Naive thymus-derived CD4-positive, alpha-beta T cell (primary cell): ENCODE data around the gene ACAA1. TPM values are rescaled to one million over a fixed set of nuclear protein-coding genes. Genes with fewer than 3 reads are reported as not detected.
A peak's percentile ranks its signal among the peaks of the same experiment; 100 is the strongest.

Experiments used
- ATAC-seq: fragments of 150-1000 bp; cut with Tn5 transposase; 2 replicates; pipeline ENCODE4 v1.10.0; 2021; ENCODE audit warnings: mild to moderate bottlenecking, moderate library complexity
- CTCF ChIA-PET: fragments of 350-600 bp; sonication (Branson Sonifier 250); formaldehyde crosslinking; loops from one replicate; lab custom pipeline; 2021; ENCODE audit warnings: antibody characterized with exemption; lab: Charles Lee
- POLR2A ChIA-PET: fragments of 350-600 bp; sonication (Branson Sonifier 250); formaldehyde crosslinking; loops from one replicate; lab custom pipeline; 2021; ENCODE audit warnings: antibody characterized with exemption, inconsistent platforms; lab: Charles Lee
- DNase-seq, 9 donors: peaks; one replicate each; pipeline versions ENCODE4 v3.0.0 to v3.0.0-alpha.2; 2020 to 2022; ENCODE audit warnings: mixed read lengths in 1 of 9
- H3K27ac ChIP-seq: one replicate; pipeline ENCODE4 v1.7.0; 2013; ENCODE audit warnings: mild to moderate bottlenecking, low read depth, low read length, moderate library complexity
- H3K27me3 ChIP-seq, 2 donors: one replicate each; pipeline ENCODE4 v1.7.0; 2013; ENCODE audit warnings: low read length in 2 of 2, mild to moderate bottlenecking in 2 of 2, moderate library complexity in 2 of 2; ENCODE audit not compliant: control insufficient read depth in 2 of 2, insufficient read depth in 2 of 2
- H3K36me3 ChIP-seq, 3 experiments: 1 replicate in 2 of 3; 2 replicates in 1 of 3; pipeline ENCODE4 v1.7.0; 2013; ENCODE audit warnings: low read length in 3 of 3, mild to moderate bottlenecking in 3 of 3, moderate library complexity in 1 of 3; ENCODE audit not compliant: insufficient read depth in 3 of 3, control insufficient read depth in 2 of 3
- H3K4me1 ChIP-seq, 2 donors: one replicate each; pipeline ENCODE4 v1.7.0; 2013; ENCODE audit warnings: low read length in 2 of 2, mild to moderate bottlenecking in 2 of 2, moderate library complexity in 1 of 2; ENCODE audit not compliant: control insufficient read depth in 2 of 2, insufficient read depth in 2 of 2
- H3K4me3 ChIP-seq: 2 replicates; pipeline ENCODE4 v1.7.0; 2013; ENCODE audit warnings: mild to moderate bottlenecking, low read length
- H3K9me3 ChIP-seq, 3 experiments: 1 replicate in 2 of 3; 2 replicates in 1 of 3; pipeline ENCODE4 v1.7.0; 2013; ENCODE audit warnings: low read length in 3 of 3; ENCODE audit not compliant: control insufficient read depth in 2 of 3
- H3K27ac Mint-ChIP-seq, 9 donors: one replicate each; pipeline ENCODE4 v1.8.0; 2020 to 2022; ENCODE audit warnings: mixed read lengths in 9 of 9, mild to moderate bottlenecking in 8 of 9, moderate library complexity in 5 of 9, inconsistent platforms in 2 of 9
- H3K27me3 Mint-ChIP-seq, 5 donors: one replicate each; pipeline ENCODE4 v1.8.0; 2021 to 2022; ENCODE audit warnings: mixed read lengths in 5 of 5, mild to moderate bottlenecking in 1 of 5
- H3K36me3 Mint-ChIP-seq, 5 donors: one replicate each; pipeline ENCODE4 v1.8.0; 2020 to 2022; ENCODE audit warnings: mixed read lengths in 5 of 5, mild to moderate bottlenecking in 3 of 5, inconsistent platforms in 1 of 5
- H3K4me1 Mint-ChIP-seq, 7 donors: one replicate each; pipeline ENCODE4 v1.8.0; 2020 to 2022; ENCODE audit warnings: mixed read lengths in 7 of 7, mild to moderate bottlenecking in 3 of 7, inconsistent platforms in 1 of 7
- H3K4me3 Mint-ChIP-seq, 10 donors: one replicate each; pipeline ENCODE4 v1.8.0; 2020 to 2022; ENCODE audit warnings: mild to moderate bottlenecking in 10 of 10, mixed read lengths in 10 of 10, moderate library complexity in 6 of 10, inconsistent platforms in 2 of 10
- H3K9me3 Mint-ChIP-seq, 11 donors: one replicate each; pipeline ENCODE4 v1.8.0; 2020 to 2022; ENCODE audit warnings: mixed read lengths in 11 of 11, mild to moderate bottlenecking in 4 of 11, inconsistent platforms in 1 of 11, moderate library complexity in 1 of 11
- intact Hi-C, 2 donors: fragments of 100-400 bp; cut with micrococcal nuclease; formaldehyde crosslinking; loops; one replicate each; pipeline ENCODE4 v1.15.1; 2023
- polyA plus RNA-seq, 2 donors: library from polyadenylated mRNA; unstranded; fragments of 300-500 nt; fragmentation: Illumina TruSeq; gene quantifications; one replicate each; pipeline ENCODE4 v1.2.3, GENCODE V29; 2021
- total RNA-seq, 6 experiments: library from RNA in 5 of 6; stranded (reverse) in 5 of 6; gene quantifications; 1 replicate in 5 of 6; 2 replicates in 1 of 6; pipeline ENCODE4 v1.2.3 and lab custom pipeline; 2021 to 2026

Gene ACAA1
- total and polyA plus RNA-seq, 7 experiments from 2014 or later, result 64.4 to 129 (median 90.1) TPM

DNA sequence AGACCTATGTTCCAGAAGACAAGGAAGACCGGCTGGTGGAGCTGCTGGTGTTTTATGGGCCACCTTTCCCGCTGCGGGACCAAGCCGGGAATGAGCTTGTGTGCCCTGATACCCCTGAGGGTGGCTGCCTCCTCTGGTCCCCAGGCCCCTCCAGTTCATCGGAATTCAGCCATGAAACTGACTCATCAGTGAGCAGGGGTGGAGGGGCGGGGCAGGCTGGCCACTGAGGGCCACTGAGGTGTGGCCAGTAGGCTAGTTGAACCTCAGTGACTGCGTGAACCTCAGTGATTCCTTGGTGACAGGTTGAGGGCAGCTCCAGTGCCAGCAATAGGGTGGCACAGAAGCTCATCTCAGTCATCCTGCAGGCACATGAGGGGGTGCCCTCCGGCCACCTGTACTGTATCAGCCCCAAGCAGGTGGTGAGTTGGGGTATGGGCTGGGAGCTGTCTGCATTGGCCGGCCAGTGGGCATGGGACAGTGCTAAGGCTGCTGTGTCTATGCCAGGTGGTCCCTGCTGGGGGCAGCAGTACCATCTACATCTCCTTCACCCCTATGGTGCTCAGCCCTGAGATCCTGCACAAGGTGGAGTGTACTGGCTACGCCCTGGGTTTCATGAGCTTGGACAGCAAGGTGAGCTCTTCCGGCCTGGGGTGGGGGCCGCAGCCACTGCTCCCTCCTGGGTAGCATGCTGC, 20.3 kb downstream of the ACAA1 start:
- DNase-seq (peak in 1 of 9 donors; percentile 2), ATAC-seq (no peak)
- Mint-ChIP-seq H3K36me3 (peaks cover 0 to 7% (median 4%) of the 10 kb centered on the region in 5 donors), H3K27ac (no peak overlapping the region), H3K9me3 (peaks cover 0 to 3% (median 0%) of the 10 kb centered on the region in 11 donors), H3K4me1 (peaks cover 4 to 15% (median 7%) of the 10 kb centered on the region in 7 donors), H3K4me3 (no peak overlapping the region), H3K27me3 (no peaks in the 10 kb centered on the region)
- ChIA-PET POLR2A (interaction anchor here (0.6 to 1.2 kb wide), 4 partner anchors 9 to 178 kb away, joined by 3 read pairs; partner anchors contain the start of gene OXSR1), CTCF (interaction anchor here (0.6 to 2.1 kb wide), 5 partner anchors 21 to 230 kb away, joined by 3 to 6 read pairs (median 4); partner anchors contain the start of gene XYLB)
- Histone ChIP-seq H3K27me3 (no peaks in the 10 kb centered on the region), H3K4me3 (no peak overlapping the region), H3K4me1 (no peaks in the 10 kb centered on the region), H3K9me3 (no peaks in the 10 kb centered on the region), H3K36me3 (peaks cover 0 to 20% (median 0%) of the 10 kb centered on the region in 3 experiments), H3K27ac (no peak overlapping the region)
- intact Hi-C loops, result loop anchor here (5.0 kb wide), 3 partner anchors 96 to 536 kb away; no protein-coding TSS in a partner anchor

DNA sequence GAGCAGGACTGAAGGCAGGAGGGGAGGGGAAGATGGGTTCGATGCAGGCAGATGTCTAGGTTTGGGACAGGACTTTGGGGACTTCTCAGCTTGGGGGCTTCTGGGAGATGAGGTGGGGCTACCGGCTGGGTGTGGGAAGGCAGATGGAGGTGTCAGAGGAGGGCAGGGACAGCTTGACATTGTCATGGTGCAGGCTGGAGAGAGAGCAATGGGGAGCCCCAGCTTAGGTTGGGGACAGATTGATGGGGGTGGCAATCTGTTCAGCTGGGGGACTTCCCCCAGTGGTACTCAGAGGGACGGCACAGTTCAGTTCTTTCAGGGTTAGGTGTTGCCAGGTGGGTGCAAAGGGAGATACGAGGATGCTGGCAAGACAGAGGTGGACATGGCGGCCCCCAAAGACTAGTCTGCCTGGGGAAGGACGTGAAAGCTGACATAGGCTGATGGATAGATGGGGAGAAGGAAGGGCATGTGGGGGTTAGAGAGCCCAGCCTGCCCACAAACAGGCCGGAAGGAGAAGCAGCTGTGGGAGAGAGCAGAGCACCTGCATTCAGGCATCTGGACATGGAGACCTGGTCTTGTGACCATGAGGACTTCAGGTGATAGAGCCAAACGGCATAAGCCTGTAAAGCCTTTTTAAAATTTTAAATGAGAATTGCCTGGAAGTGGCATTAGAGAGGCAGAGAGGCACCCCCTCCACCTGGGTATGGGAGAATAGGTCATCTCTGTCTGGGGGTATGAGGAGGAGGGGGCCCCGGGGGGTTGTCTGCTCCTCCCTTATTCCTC, 21.1 kb downstream of the ACAA1 start:
- no peak for DNase-seq
- intact Hi-C loops, result loop anchor here (5.0 kb wide), 3 partner anchors 96 to 536 kb away; no protein-coding TSS in a partner anchor
- POLR2A ChIA-PET, result interaction anchor here (0.7 to 1.2 kb wide), 3 partner anchors 8 to 49 kb away, joined by 3 read pairs; partner anchors contain the start of gene OXSR1

DNA sequence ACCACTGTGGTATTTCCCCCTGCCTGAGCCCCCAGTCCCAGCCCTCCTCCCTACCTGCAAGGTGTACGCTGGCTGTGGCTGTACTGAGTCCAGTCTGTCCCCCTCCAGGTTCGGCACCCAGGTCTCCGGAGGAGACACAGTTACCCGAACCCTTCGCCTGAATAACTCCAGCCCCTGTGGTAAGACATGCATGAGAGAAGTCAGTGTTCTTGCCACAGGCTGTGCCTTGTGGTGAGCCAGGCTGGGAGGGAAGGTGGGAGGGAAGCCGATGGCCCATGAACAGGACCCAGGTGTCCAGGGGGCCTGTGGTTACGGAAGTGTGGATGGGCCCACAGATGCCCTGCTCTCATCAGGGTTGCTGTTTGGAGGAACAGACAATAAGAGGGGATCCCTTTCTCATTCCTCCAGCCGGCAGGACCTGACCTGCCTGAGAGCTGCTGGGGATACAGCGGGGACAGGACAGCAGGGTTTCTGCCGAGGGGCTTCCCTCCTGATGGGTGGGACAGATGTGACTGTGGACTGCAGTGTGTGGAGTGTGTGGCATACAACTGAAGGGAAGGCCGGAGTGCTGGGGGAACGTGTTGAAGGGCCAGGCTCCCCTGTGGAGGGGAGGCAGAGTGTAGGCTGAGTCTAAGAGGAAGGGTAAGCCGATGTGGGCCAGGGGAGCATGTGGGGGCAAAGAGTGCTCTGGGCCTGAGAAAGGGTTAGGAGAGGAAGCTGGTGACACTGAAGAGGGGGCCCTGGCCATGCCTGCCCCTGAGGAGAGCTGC, 21.9 kb downstream of the ACAA1 start:
- no peak overlapping the region for H3K27ac ChIP-seq
- Mint-ChIP-seq H3K27ac (peak overlapping the region in 1 of 9 donors; percentile 36), H3K36me3 (peaks cover 0 to 3% (median 0%) of the 10 kb centered on the region in 5 donors), H3K4me1 (peaks cover 4 to 9% (median 6%) of the 10 kb centered on the region in 7 donors), H3K27me3 (no peaks in the 10 kb centered on the region), H3K4me3 (no peak overlapping the region), H3K9me3 (peaks cover 0 to 3% (median 0%) of the 10 kb centered on the region in 11 donors)
- DNase-seq (peak in 1 of 9 donors; percentile 5), ATAC-seq (no peak)
- POLR2A ChIA-PET, result interaction anchor here (1.2 kb wide), 1 partner anchor 50 kb away, joined by 3 read pairs; the partner anchor contains the start of gene OXSR1
- no peaks in the 10 kb centered on the region for H3K4me1 ChIP-seq
- H3K27me3 ChIP-seq, result no peaks in the 10 kb centered on the region
- H3K9me3 ChIP-seq, result no peaks in the 10 kb centered on the region
- peaks cover 0 to 5% (median 0%) of the 10 kb centered on the region in 3 experiments for H3K36me3 ChIP-seq
- intact Hi-C loops, result loop anchor here (5.0 kb wide), 3 partner anchors 97 to 537 kb away; no protein-coding TSS in a partner anchor
- CTCF ChIA-PET, result interaction anchor here (0.6 kb wide), 1 partner anchor 77 kb away, joined by 3 read pairs; no protein-coding TSS in a partner anchor
- H3K4me3 ChIP-seq, result no peak overlapping the region

More for the DNA sequence above, 21.1 kb downstream of the ACAA1 start:
- no peak overlapping the region for H3K4me3 Mint-ChIP-seq
- peaks cover 0 to 12% (median 0%) of the 10 kb centered on the region in 3 experiments for H3K36me3 ChIP-seq
- peaks cover 4 to 12% (median 7%) of the 10 kb centered on the region in 7 donors for H3K4me1 Mint-ChIP-seq
- H3K4me1 ChIP-seq, result no peaks in the 10 kb centered on the region
- no peaks in the 10 kb centered on the region for H3K9me3 ChIP-seq
- H3K27ac ChIP-seq, result no peak overlapping the region
- CTCF ChIA-PET, result interaction anchor here (0.6 to 1.6 kb wide), 3 partner anchors 20 to 228 kb away, joined by 3 to 5 read pairs (median 4); no protein-coding TSS in a partner anchor
- H3K27ac Mint-ChIP-seq, result peak overlapping the region in 1 of 9 donors; percentile 3
- H3K4me3 ChIP-seq, result no peak overlapping the region
- no peaks in the 10 kb centered on the region for H3K27me3 ChIP-seq
- peaks cover 0 to 3% (median 0%) of the 10 kb centered on the region in 11 donors for H3K9me3 Mint-ChIP-seq
- H3K36me3 Mint-ChIP-seq, result peaks cover 0 to 5% (median 3%) of the 10 kb centered on the region in 5 donors
- no peak for ATAC-seq
- H3K27me3 Mint-ChIP-seq, result no peaks in the 10 kb centered on the region

DNA sequence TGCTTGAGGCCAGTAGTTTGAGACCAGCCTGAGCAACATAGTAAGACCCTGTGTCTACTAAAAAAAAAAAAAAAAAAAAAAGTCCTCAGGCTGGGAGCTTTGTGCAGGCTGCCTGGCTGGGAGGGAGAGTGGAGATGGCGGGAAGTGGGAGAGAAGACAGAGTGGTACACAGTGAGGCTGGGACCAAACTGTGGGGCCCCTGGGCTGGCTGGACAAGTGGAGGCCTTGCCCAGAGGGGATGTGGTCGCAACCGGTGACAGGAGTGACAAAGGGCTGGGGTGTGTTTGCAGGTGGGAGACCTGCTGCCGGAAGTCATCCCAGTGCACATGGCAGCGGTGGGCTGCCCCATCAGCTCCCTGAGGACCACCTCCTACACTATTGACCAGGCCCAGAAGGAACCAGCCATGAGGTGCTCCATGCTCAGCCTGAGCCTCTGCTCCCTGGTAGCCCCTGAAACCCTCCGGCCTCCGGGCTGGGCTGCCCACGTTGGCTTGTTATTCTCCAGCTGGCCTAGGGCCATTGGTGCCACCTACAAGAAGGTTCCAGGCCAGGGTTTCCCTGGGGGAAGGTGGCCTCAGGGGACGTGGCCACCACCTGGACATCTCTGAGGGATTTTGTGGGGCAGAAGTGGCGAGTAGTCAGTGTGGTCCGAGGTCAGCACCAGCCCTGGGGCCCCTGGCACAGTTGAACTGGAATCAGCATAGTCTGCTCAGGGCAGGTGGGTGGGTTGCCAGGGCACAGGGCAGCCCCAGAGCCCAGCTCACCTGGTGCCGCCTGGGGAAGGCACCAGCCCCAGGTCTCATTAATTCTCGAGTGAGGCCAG, 22.7 kb downstream of the ACAA1 start:
- no peak overlapping the region for H3K27ac ChIP-seq
- POLR2A ChIA-PET, result no interaction called here
- Mint-ChIP-seq H3K9me3 (peaks cover 0 to 3% (median 0%) of the 10 kb centered on the region in 11 donors), H3K27me3 (no peaks in the 10 kb centered on the region), H3K36me3 (peaks cover 0 to 3% (median 0%) of the 10 kb centered on the region in 5 donors), H3K4me1 (peaks cover 4 to 9% (median 6%) of the 10 kb centered on the region in 7 donors), H3K27ac (no peak overlapping the region), H3K4me3 (no peak overlapping the region)
- no peaks in the 10 kb centered on the region for H3K4me1 ChIP-seq
- CTCF ChIA-PET, result no interaction called here
- H3K9me3 ChIP-seq, result no peaks in the 10 kb centered on the region
- ATAC-seq (no peak), DNase-seq (no peak)
- H3K27me3 ChIP-seq, result no peaks in the 10 kb centered on the region
- no peaks in the 10 kb centered on the region for H3K36me3 ChIP-seq
- no peak overlapping the region for H3K4me3 ChIP-seq
- intact Hi-C loops, result no loop called here

DNA sequence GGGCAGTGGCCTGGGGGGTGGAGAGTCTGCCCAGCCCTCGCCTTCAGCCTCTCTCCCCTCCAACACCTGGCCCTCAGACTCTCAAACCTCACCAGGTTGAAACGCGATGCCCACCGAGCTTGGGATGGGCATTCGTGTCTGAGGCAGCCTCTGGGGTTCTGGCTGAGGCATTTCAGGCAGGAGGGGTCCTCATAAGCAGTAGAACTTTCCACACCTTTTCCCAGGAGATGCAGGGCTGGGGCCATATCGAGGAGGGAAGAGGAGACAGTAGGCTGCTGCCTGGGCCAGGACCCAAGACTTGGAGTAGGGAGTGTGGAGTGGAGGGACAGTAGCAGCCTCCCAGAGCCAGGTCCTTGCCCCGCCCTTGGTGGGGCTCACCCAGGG, 24.6 kb downstream of the ACAA1 start:
- intact Hi-C loops, result no loop called here
- Mint-ChIP-seq H3K27ac (no peak overlapping the region), H3K36me3 (no peaks in the 10 kb centered on the region), H3K4me3 (no peak overlapping the region), H3K4me1 (peaks cover 0 to 9% (median 0%) of the 10 kb centered on the region in 7 donors), H3K27me3 (no peaks in the 10 kb centered on the region), H3K9me3 (peaks cover 0 to 3% (median 0%) of the 10 kb centered on the region in 11 donors)
- DNase-seq (no peak), ATAC-seq (no peak)
- Histone ChIP-seq H3K4me1 (no peaks in the 10 kb centered on the region), H3K9me3 (no peaks in the 10 kb centered on the region), H3K4me3 (no peak overlapping the region), H3K27ac (no peak overlapping the region), H3K36me3 (no peaks in the 10 kb centered on the region), H3K27me3 (no peaks in the 10 kb centered on the region)
- ChIA-PET CTCF (no interaction called here), POLR2A (no interaction called here)
